H1 (cell line): ENCODE results near the gene EXOC3L1. TPM values are rescaled to one million over a fixed set of nuclear protein-coding genes. Genes with fewer than 3 reads are reported as not detected.

ENCODE experiments used
- CTCF ChIA-PET: fragments of 300-600 bp; sonication (Branson Sonifier 250); formaldehyde crosslinking; loops from one replicate; lab custom pipeline; 2021; ENCODE audit not compliant: partially characterized antibody; lab: Charles Lee
- POLR2A ChIA-PET: fragments of 300-600 bp; sonication (Branson Sonifier 250); formaldehyde crosslinking; loops from one replicate; lab custom pipeline; 2021; ENCODE audit warnings: inconsistent platforms; ENCODE audit not compliant: partially characterized antibody; lab: Charles Lee
- DNase-seq, 2 experiments: peaks; one replicate each; pipeline versions ENCODE4 v3.0.0 to v3.0.0-alpha.2; 2010 to 2022; ENCODE audit warnings: low spot score in 2 of 2, low read depth in 1 of 2, mixed read lengths in 1 of 2
- FAIRE-seq: peaks from 2 replicates; lab custom pipeline; 2011; peaks lifted over from hg19 to GRCh38; lab: Jason Lieb, UNC
- H2AFZ ChIP-seq: 2 replicates; pipeline ENCODE4 v1.8.1; 2012; ENCODE audit warnings: low read length, inconsistent platforms
- H2AK5ac ChIP-seq: 2 replicates; pipeline ENCODE4 v1.6.1; 2013; ENCODE audit warnings: low read depth, low read length
- H2BK120ac ChIP-seq: replicated peaks from 2 replicates; pipeline ENCODE3; 2013; ENCODE audit warnings: low read depth, low read length, inconsistent platforms
- H2BK12ac ChIP-seq: 2 replicates; pipeline ENCODE4 v1.6.1; 2013; ENCODE audit warnings: low read depth, low read length
- H2BK15ac ChIP-seq: 2 replicates; pipeline ENCODE4 v1.6.1; 2013; ENCODE audit warnings: low read length
- H2BK20ac ChIP-seq: 2 replicates; pipeline ENCODE4 v1.6.1; 2013; ENCODE audit warnings: low read length
- H2BK5ac ChIP-seq: 2 replicates; pipeline ENCODE4 v1.6.1; 2013; ENCODE audit warnings: low read depth, low read length
- H3K14ac ChIP-seq: 2 replicates; pipeline ENCODE4 v1.6.1; 2013; ENCODE audit warnings: inconsistent platforms; ENCODE audit not compliant: insufficient read length
- H3K18ac ChIP-seq: 2 replicates; pipeline ENCODE4 v1.6.1; 2013; ENCODE audit warnings: low read length; ENCODE audit errors: extremely low read depth
- H3K23ac ChIP-seq: 2 replicates; pipeline ENCODE4 v1.6.1; 2013; ENCODE audit warnings: inconsistent platforms; ENCODE audit not compliant: insufficient read length
- H3K23me2 ChIP-seq: 2 replicates; pipeline ENCODE4 v1.6.1; 2013; ENCODE audit warnings: low read depth, low read length
- H3K27ac ChIP-seq: 2 replicates; pipeline ENCODE4 v1.6.1; 2011; ENCODE audit warnings: low read depth, low read length, inconsistent platforms
- H3K27me3 ChIP-seq, 4 experiments: replicated peaks in 1 of 4; 1 replicate in 1 of 4; 2 replicates in 3 of 4; pipeline versions ENCODE4 v1.6.1 to v1.8.1; 2011 to 2013; ENCODE audit warnings: low read length in 3 of 4, mild to moderate bottlenecking in 3 of 4, inconsistent platforms in 2 of 4, mixed read lengths in 2 of 4, moderate library complexity in 1 of 4; ENCODE audit not compliant: control insufficient read depth in 3 of 4, insufficient read depth in 3 of 4; ENCODE audit errors: extremely low read depth in 1 of 4
- H3K36me3 ChIP-seq, 4 experiments: 2 replicates each; pipeline versions ENCODE4 v1.6.1 to v1.8.1; 2011 to 2013; ENCODE audit warnings: mild to moderate bottlenecking in 4 of 4, low read length in 3 of 4, moderate library complexity in 2 of 4, control low read depth in 1 of 4, inconsistent platforms in 1 of 4; ENCODE audit not compliant: insufficient read depth in 4 of 4, control insufficient read depth in 2 of 4
- H3K4ac ChIP-seq: replicated peaks from 2 replicates; pipeline ENCODE3; 2013; ENCODE audit warnings: low read length, low read depth, mixed read lengths, inconsistent platforms; ENCODE audit not compliant: insufficient read length
- H3K4me1 ChIP-seq, 4 experiments: replicated peaks in 1 of 4; 1 replicate in 1 of 4; 2 replicates in 3 of 4; pipeline versions ENCODE4 v1.6.1 to v1.8.1; 2011 to 2013; ENCODE audit warnings: low read length in 3 of 4, inconsistent platforms in 2 of 4, mixed read lengths in 1 of 4; ENCODE audit not compliant: insufficient read depth in 4 of 4, control insufficient read depth in 3 of 4
- H3K4me2 ChIP-seq, 2 experiments: 2 replicates each; pipeline versions ENCODE4 v1.6.1 to v1.8.1; 2011 to 2013; ENCODE audit warnings: low read depth in 2 of 2, low read length in 2 of 2, control low read depth in 1 of 2, inconsistent platforms in 1 of 2, mild to moderate bottlenecking in 1 of 2; ENCODE audit not compliant: insufficient read depth in 1 of 2
- H3K4me3 ChIP-seq, 4 experiments: fragments of 200-600, 300-600 bp in 1 of 4; sonication (generic), shearing (Covaris generic), sonication (Bioruptor Twin) in 1 of 4; 2 replicates each; pipeline versions ENCODE4 v1.5.1 to v1.8.1; 2011 to 2016; ENCODE audit warnings: low read length in 4 of 4, low read depth in 3 of 4, control low read depth in 2 of 4, inconsistent platforms in 2 of 4, mild to moderate bottlenecking in 2 of 4, mixed read lengths in 1 of 4, moderate library complexity in 1 of 4; ENCODE audit not compliant: insufficient read depth in 2 of 4; ENCODE audit errors: extremely low read depth in 1 of 4
- H3K56ac ChIP-seq: replicated peaks from 2 replicates; pipeline ENCODE3; 2013; ENCODE audit warnings: low read depth, mild to moderate bottlenecking, mixed read lengths, low read length, inconsistent platforms; ENCODE audit not compliant: insufficient read length
- H3K79me1 ChIP-seq: 2 replicates; pipeline ENCODE4 v1.6.1; 2013; ENCODE audit warnings: low read depth, low read length, control low read depth
- H3K79me2 ChIP-seq, 2 experiments: 2 replicates each; pipeline versions ENCODE4 v1.6.1 to v1.8.1; 2012 to 2013; ENCODE audit warnings: low read length in 2 of 2, mild to moderate bottlenecking in 2 of 2, inconsistent platforms in 1 of 2; ENCODE audit not compliant: insufficient read depth in 2 of 2, control insufficient read depth in 1 of 2
- H3K9ac ChIP-seq, 4 experiments: replicated peaks in 1 of 4; 1 replicate in 1 of 4; 2 replicates in 3 of 4; pipeline versions ENCODE4 v1.6.1 to v1.8.1; 2011 to 2013; ENCODE audit warnings: low read depth in 3 of 4, low read length in 3 of 4, control low read depth in 2 of 4, mild to moderate bottlenecking in 2 of 4, moderate library complexity in 2 of 4, inconsistent platforms in 1 of 4; ENCODE audit errors: extremely low read depth in 1 of 4
- H3K9me3 ChIP-seq, 2 experiments: 2 replicates each; pipeline versions ENCODE4 v1.6.1 to v1.8.1; 2012 to 2013; ENCODE audit warnings: mild to moderate bottlenecking in 2 of 2, moderate library complexity in 2 of 2, control low read depth in 1 of 2, inconsistent platforms in 1 of 2, low read depth in 1 of 2, low read length in 1 of 2, mixed read lengths in 1 of 2; ENCODE audit not compliant: insufficient read depth in 2 of 2
- H4K20me1 ChIP-seq, 2 experiments: replicated peaks in 1 of 2; 2 replicates each; pipeline versions ENCODE3 to v1.8.1; 2011 to 2013; ENCODE audit warnings: inconsistent platforms in 2 of 2, low read length in 2 of 2, mild to moderate bottlenecking in 1 of 2; ENCODE audit not compliant: insufficient read depth in 2 of 2, control insufficient read depth in 1 of 2
- H4K5ac ChIP-seq: 2 replicates; pipeline ENCODE4 v1.6.1; 2013; ENCODE audit warnings: low read length, low read depth, mixed read lengths, inconsistent platforms; ENCODE audit not compliant: insufficient read length
- H4K8ac ChIP-seq: 2 replicates; pipeline ENCODE4 v1.8.0; 2013; ENCODE audit warnings: mild to moderate bottlenecking, moderate library complexity, low read length, inconsistent platforms; ENCODE audit not compliant: insufficient read depth; ENCODE audit errors: extremely low read depth
- H4K91ac ChIP-seq: replicated peaks from 2 replicates; pipeline ENCODE3; 2013; ENCODE audit warnings: low read length, mixed read lengths, inconsistent platforms; ENCODE audit not compliant: insufficient read length
- E2F6 ChIP-seq: IDR thresholded peaks from 2 replicates; pipeline ENCODE4 v1.6.1; 2012; ENCODE audit warnings: inconsistent platforms
- KDM5A ChIP-seq: fragments of 200-600 bp; IDR thresholded peaks from 2 replicates; pipeline ENCODE4 v1.7.1; 2012; ENCODE audit warnings: mild to moderate bottlenecking, low read length, inconsistent platforms, mixed read lengths
- RAD21 ChIP-seq, 2 experiments: IDR thresholded peaks in 1 of 2; conservative IDR thresholded peaks in 1 of 2; 2 replicates each; pipeline ENCODE4 v1.6.1; 2011; ENCODE audit warnings: low read depth in 2 of 2, low read length in 2 of 2, improper control_type of control experiment in 1 of 2, inconsistent platforms in 1 of 2, mild to moderate bottlenecking in 1 of 2, moderate library complexity in 1 of 2
- SAP30 ChIP-seq: fragments of 300-600 bp; sonication (generic); IDR thresholded peaks from 2 replicates; pipeline ENCODE4 v1.7.1; 2012; ENCODE audit warnings: low read length, moderate library complexity, mild to moderate bottlenecking, inconsistent platforms; ENCODE audit not compliant: insufficient read depth, insufficient replicate concordance
- SUZ12 ChIP-seq: fragments of 200-600 bp; sonication (generic); IDR thresholded peaks from 2 replicates; pipeline ENCODE4 v1.6.1; 2012; ENCODE audit warnings: mild to moderate bottlenecking, inconsistent platforms, low read length, moderate library complexity, mixed read lengths
- TAF7 ChIP-seq: optimal IDR thresholded peaks from 2 replicates; pipeline ENCODE3; 2011; ENCODE audit warnings: low read depth, mild to moderate bottlenecking, inconsistent platforms, low read length, moderate library complexity, borderline replicate concordance
- TCF12 ChIP-seq: IDR thresholded peaks from 2 replicates; pipeline ENCODE4 v1.6.1; 2011; ENCODE audit warnings: low read depth, mild to moderate bottlenecking, low read length
- TEAD4 ChIP-seq: IDR thresholded peaks from 2 replicates; pipeline ENCODE4 v1.6.1; 2012; ENCODE audit warnings: low read depth, low read length, inconsistent platforms, mixed read lengths
- WGBS, 2 experiments: shearing (Covaris generic) in 1 of 2; methylation state at CpG; one replicate each; pipeline versions ENCODE4 v1.1.6 to v1.1.7; 2013 to 2015; ENCODE audit warnings: low lambda C conversion rate in 2 of 2, mixed read lengths in 2 of 2, inconsistent platforms in 1 of 2, low coverage in 1 of 2, missing lambda C conversion rate in 1 of 2; ENCODE audit not compliant: insufficient replicate concordance in 2 of 2, insufficient coverage in 1 of 2, insufficient read length in 1 of 2; ENCODE audit errors: extremely low coverage in 1 of 2, missing lambda C conversion rate in 1 of 2; 5-methylcytosine and 5-hydroxymethylcytosine counted together
- polyA plus RNA-seq, 7 experiments: library from polyadenylated mRNA; depleted of rRNA in 3 of 7; stranded (reverse) in 5 of 7; unstranded in 2 of 7; fragments of >200 nt in 5 of 7; fragments of 200-250 nt in 2 of 7; gene quantifications; 1 replicate in 5 of 7; 2 replicates in 1 of 7; 4 replicates in 1 of 7; pipeline versions ENCODE4 v1.2.1 to v1.2.3, GENCODE V29; 2011 to 2013; ENCODE audit warnings: missing spikeins in 2 of 7, mixed read lengths in 2 of 7
- total RNA-seq: library from RNA; stranded (reverse); fragmentation: NEBNext Ultra II Directional; extraction: Animal tissue kit (Norgen Biotek cat#: 25700); gene quantifications from 2 replicates; pipeline ENCODE4 v1.2.1, GENCODE V29; 2021

The EXOC3L1 gene
- total and polyA plus RNA-seq, 2 of the 8 experiments (the other 6 are each of a cell fraction or from before 2014, with no cell fraction given) = 1.3 TPM

- H3K79me1 ChIP-seq = no peaks in the 10 kb centered on the region
- no peak overlapping the region for H4K5ac ChIP-seq
- WGBS, 2 experiments = 7% methylated on average over 31 of the region's 34 CpGs; no CpG with 5 or more reads in 1 of the 2 experiments
- peaks cover 94 to 100% (median 98%) of the 10 kb centered on the region in 4 experiments for H3K27me3 ChIP-seq
- H2AFZ ChIP-seq = no peak overlapping the region
- no peak overlapping the region for H2BK5ac ChIP-seq
- H3K9me3 ChIP-seq = no peaks in the 10 kb centered on the region
- no peak overlapping the region for H3K27ac ChIP-seq
- no peak overlapping the region for H3K14ac ChIP-seq
- peaks cover 0 to 10% (median 0%) of the 10 kb centered on the region in 4 experiments; a peak in 1 of 8 replicates for H3K36me3 ChIP-seq
- H3K4me2 ChIP-seq = peak overlapping the region; percentile 74 to 77
- no peak overlapping the region for H2BK15ac ChIP-seq
- H3K4me3 ChIP-seq = peak overlapping the region; percentile 37 to 61 (median 46)
- no peak overlapping the region for H2BK120ac ChIP-seq
- no peak overlapping the region for H4K8ac ChIP-seq
- H3K4me1 ChIP-seq = peaks cover 0 to 28% (median 19%) of the 10 kb centered on the region in 4 experiments; a peak in 6 of 7 replicates
- peaks cover 10 to 25% of the 10 kb centered on the region in 2 experiments for H4K20me1 ChIP-seq
- no peak overlapping the region for H2BK20ac ChIP-seq
- ChIA-PET POLR2A (interaction anchor here (2.6 to 7.9 kb wide), 2 partner anchors 11 to 17 kb away, joined by 11 to 59 read pairs; partner anchors contain the start of gene NOL3), CTCF (interaction anchor here (0.6 to 19.3 kb wide), 10 partner anchors 2 to 198 kb away, joined by 3 to 291 read pairs (median 15); partner anchors contain the start of genes B3GNT9, CES3, FBXL8 and HSF4)
- H3K56ac ChIP-seq = no peak overlapping the region
- H3K9ac ChIP-seq = no peak overlapping the region
- H3K18ac ChIP-seq = no peak overlapping the region
- H2AK5ac ChIP-seq = no peak overlapping the region
- no peak overlapping the region for H2BK12ac ChIP-seq
- H4K91ac ChIP-seq = no peak overlapping the region
- FAIRE-seq (no peak), DNase-seq (peak in 1 of 2 experiments; percentile 73)
- H3K4ac ChIP-seq = no peak overlapping the region
- TF ChIP-seq SUZ12 = peak; percentile 83; the same call in 1 of the 2 replicates
- TF ChIP-seq KDM5A = no peak
- no peak for TF ChIP-seq E2F6
- no peak for TF ChIP-seq SAP30
- no peak for TF ChIP-seq TCF12
- no peak for TF ChIP-seq TAF7
- TF ChIP-seq TEAD4 = no peak
- TF ChIP-seq RAD21 (IDR thresholded peaks at IDR 0.05 in 1 of 2, conservative IDR thresholded peaks at IDR 0.05 in 1 of 2; ENCODE audit: low read depth in 2 of 2, low read length in 2 of 2) = no peak
- peaks cover 18% of the 10 kb centered on the region for H3K23me2 ChIP-seq
- H3K23ac ChIP-seq = no peak overlapping the region
- H3K79me2 ChIP-seq = no peaks in the 10 kb centered on the region
Observed at GRCh38 chr16:67158637-67159600, 31.0 kb downstream of the EXOC3L1 start.
